Muscle of back (tissue), 11 donors: Measurements from ENCODE around the gene CTNNBL1. TPM values are rescaled to one million over a fixed set of nuclear protein-coding genes. Genes with fewer than 3 reads are reported as not detected.

Source experiments
- DNase-seq, 3 donors: peaks; one replicate each; pipeline versions ENCODE4 v3.0.0 to v3.0.0-alpha.2; 2013
- polyA plus RNA-seq, 10 donors: library from polyadenylated mRNA; unstranded; fragments of 120-200 nt; gene quantifications; one replicate each; pipeline ENCODE4 v1.2.1, GENCODE V29; 2013; ENCODE audit not compliant: insufficient read length in 10 of 10

The CTNNBL1 gene
- polyA plus RNA-seq, 10 donors, result 24.6 to 48.9 (median 30.3) TPM

- DNase-seq, result peak in 1 of 3 donors; percentile 59
These were observed 222.2 kb downstream of the CTNNBL1 start for GRCh38 chr20:37915800-37916570.

- DNase-seq, result no peak
These were observed 223.6 kb downstream of the CTNNBL1 start for GRCh38 chr20:37917461-37917860.

DNA sequence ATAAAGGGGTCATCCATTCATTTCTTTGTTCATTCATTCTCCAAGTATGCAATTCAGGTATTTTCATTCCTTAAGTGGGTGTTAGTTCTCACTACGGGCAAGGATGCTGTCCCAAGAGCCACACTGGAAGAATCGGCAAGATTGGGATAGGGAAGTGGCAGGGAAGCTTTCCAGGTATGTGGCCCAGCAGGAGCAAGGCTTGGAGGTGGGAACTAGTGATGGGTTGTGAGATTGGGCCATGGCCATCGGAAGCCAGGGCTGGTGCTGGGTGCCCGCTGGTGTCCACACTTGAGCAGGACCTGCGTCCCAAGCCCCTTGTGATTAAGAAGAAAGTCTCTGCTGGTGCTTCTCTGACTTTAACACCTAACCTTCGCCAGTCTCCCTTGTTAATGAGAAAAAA lies 224.2 kb downstream of the CTNNBL1 start:
- DNase-seq, result no peak

DNA sequence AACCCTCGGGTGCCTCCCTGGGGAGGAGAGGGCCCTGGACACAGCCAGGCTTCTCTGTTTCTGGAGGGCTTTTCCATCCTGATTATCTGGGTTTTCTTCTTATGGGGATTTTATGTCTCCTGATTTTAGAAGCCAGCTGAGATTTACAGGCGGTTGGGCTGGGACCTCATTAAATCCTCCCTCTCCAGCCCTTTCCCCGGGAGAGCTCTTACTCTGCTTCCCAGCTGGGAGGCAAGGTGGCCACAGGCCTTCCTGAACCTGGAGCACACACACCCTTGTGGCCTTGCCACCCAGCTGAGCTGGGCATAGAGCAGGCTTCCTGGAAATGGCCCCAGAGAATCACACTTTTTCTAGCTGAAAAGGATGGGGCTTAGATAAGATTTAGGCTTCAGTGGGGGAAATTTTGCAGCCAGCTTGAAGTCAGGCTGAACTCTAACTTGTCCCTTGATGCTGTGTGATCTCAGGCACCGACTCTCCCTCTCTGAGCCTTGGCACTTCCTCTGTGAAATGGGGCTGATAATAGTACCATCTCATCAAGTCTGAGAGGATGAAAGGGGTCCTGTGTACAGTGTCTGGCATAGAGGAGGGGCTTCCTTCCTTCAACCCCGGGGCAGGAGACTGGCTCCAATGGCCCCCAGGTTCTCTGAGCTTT lies 225.7 kb downstream of the CTNNBL1 start:
- DNase-seq, result peak in 1 of 3 donors; percentile 41

DNA sequence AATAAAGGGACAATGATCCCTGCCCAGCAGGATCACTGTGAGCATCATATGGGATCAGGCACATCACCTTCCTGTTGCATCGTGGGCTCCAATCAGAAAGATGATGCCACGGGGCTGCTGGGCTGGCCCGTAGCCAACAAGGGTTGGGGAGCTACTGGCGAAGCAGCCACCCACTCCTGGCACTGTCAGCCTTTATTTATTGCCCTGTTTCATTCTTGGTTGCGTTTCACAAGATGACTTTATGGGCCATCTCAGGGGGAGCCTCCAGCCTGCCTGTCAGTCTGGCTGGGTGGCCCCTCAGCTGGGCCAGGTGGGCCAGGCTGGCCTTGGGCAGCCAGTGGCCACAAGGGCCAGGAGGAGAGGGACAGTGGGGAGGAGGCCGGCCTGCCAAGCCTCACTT lies 226.4 kb downstream of the CTNNBL1 start:
- DNase-seq, result no peak

DNA sequence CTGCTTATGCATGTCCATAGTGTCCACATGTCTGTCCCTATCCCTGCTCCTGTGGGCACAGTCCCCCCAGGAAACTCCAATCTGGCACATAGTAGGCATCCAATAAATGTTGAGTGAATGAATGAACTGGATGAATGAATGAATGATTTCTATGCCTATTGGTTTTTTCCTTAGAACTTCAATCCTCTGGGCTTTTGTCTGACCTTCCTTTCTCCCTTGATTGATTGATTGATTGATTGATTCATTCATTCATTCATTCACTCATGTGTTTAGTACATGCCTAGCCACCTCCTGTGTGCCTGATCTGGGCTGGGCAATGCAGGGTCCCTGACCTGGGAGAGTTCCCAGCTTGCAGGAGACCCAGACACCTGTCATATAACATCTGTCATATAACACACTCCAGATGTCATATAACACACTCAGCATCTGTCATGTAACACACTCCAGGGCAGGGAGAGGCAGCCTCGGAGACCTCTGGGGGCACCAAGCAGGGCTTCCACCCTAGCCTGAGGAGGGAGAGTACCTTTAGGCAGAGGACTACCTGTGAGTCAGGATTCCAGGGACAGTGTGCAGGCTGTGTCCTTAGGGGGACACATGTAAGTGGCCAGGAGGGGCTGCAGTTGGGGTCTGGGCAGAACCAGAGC lies 227.0 kb downstream of the CTNNBL1 start:
- DNase-seq, result no peak

GRCh38 chr20:37921341-37921929 lies 227.6 kb downstream of the CTNNBL1 start:
- no peak for DNase-seq

Other genes with a start within 250 kb of the CTNNBL1 start
- 100 to 1,000 TPM; 311 to 686 (median 530) TPM for gene NNAT, start 172.8 kb upstream of the CTNNBL1 start, polyA plus RNA-seq
- gene BLCAP, start 166.2 kb upstream of the CTNNBL1 start, polyA plus RNA-seq, result 100 to 1,000 TPM; 283 to 491 (median 416) TPM
- gene VSTM2L, start 209.1 kb downstream of the CTNNBL1 start, polyA plus RNA-seq, result 1 to 10 TPM in 9 of 10 donors, under 1 TPM in 1; 0.80 to 3.9 (median 2.1) TPM